ENCODE measurements around the gene IFIT2.

DNA sequence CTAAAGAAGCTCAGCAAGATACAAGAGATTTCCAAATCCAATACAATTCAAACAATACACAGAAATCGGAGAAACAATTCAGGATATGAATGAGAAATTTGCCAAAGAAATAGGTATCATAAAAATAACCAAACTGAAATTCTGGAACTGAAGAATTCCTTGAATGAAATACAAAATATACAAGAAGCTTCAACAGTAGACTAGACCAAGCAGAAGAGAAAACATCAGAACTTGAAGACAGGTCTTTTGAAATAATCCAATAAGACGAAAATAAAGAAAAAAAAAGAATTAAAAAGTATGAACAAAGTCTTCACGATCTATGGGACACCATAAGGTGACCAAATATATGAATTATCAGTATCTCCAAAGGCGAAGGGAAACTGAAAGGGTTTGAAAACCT, 2.8 kb upstream of the IFIT2 start:
- TF ChIP-seq, protein P1, sequence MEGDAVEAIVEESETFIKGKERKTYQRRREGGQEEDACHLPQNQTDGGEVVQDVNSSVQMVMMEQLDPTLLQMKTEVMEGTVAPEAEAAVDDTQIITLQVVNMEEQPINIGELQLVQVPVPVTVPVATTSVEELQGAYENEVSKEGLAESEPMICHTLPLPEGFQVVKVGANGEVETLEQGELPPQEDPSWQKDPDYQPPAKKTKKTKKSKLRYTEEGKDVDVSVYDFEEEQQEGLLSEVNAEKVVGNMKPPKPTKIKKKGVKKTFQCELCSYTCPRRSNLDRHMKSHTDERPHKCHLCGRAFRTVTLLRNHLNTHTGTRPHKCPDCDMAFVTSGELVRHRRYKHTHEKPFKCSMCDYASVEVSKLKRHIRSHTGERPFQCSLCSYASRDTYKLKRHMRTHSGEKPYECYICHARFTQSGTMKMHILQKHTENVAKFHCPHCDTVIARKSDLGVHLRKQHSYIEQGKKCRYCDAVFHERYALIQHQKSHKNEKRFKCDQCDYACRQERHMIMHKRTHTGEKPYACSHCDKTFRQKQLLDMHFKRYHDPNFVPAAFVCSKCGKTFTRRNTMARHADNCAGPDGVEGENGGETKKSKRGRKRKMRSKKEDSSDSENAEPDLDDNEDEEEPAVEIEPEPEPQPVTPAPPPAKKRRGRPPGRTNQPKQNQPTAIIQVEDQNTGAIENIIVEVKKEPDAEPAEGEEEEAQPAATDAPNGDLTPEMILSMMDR (conservative IDR thresholded peaks at IDR 0.05; ENCODE audit: low read depth, low read length), result no peak
- no peak for TF ChIP-seq EZH2 (IDR thresholded peaks at IDR 0.05; ENCODE audit: borderline replicate concordance, low read depth, low read length, poor library complexity, severe bottlenecking)

All from A673 (cell line).